H1 (cell line): ENCODE results near the gene ZRANB3. TPM values are rescaled to one million over a fixed set of nuclear protein-coding genes. Genes with fewer than 3 reads are reported as not detected.

ENCODE experiments used
- ATF3 ChIP-seq: IDR thresholded peaks from 2 replicates; pipeline ENCODE4 v1.6.1; 2011; ENCODE audit warnings: low read depth, mild to moderate bottlenecking, low read length; ENCODE audit not compliant: insufficient read depth
- CHD7 ChIP-seq: fragments of 300-600 bp; sonication (generic); IDR thresholded peaks from 2 replicates; pipeline ENCODE4 v1.7.1; 2012; ENCODE audit warnings: low read length, moderate library complexity, mild to moderate bottlenecking, inconsistent platforms; ENCODE audit not compliant: insufficient replicate concordance
- JUN ChIP-seq: IDR thresholded peaks from 2 replicates; pipeline ENCODE4 v1.6.1; 2011; ENCODE audit warnings: low read depth, mild to moderate bottlenecking, improper control_type of control experiment, low read length
- MAFK ChIP-seq: IDR thresholded peaks from 2 replicates; pipeline ENCODE4 v1.6.1; 2012; ENCODE audit warnings: low read depth, mild to moderate bottlenecking, improper control_type of control experiment, low read length
- POU5F1 ChIP-seq: IDR thresholded peaks from 2 replicates; pipeline ENCODE4 v1.6.1; 2011; ENCODE audit warnings: low read depth, mild to moderate bottlenecking, low read length, moderate library complexity
- RNF2 ChIP-seq: fragments of 200-900, 300-1000 bp; sonication (generic); IDR thresholded peaks from 2 replicates; pipeline ENCODE4 v1.7.1; 2016; ENCODE audit warnings: borderline replicate concordance, low read depth, mild to moderate bottlenecking, antibody characterized with exemption, low read length; ENCODE audit not compliant: poor library complexity, severe bottlenecking; ENCODE audit errors: missing control alignments
- SP1 ChIP-seq: IDR thresholded peaks from 2 replicates; pipeline ENCODE4 v1.6.1; 2011; ENCODE audit warnings: low read depth, low read length
- SRF ChIP-seq: IDR thresholded peaks from 2 replicates; pipeline ENCODE4 v1.6.1; 2011; ENCODE audit warnings: mild to moderate bottlenecking, low read depth, low read length, moderate library complexity
- polyA plus RNA-seq, 7 experiments: library from polyadenylated mRNA; depleted of rRNA in 3 of 7; stranded (reverse) in 5 of 7; unstranded in 2 of 7; fragments of >200 nt in 5 of 7; fragments of 200-250 nt in 2 of 7; gene quantifications; 1 replicate in 5 of 7; 2 replicates in 1 of 7; 4 replicates in 1 of 7; pipeline versions ENCODE4 v1.2.1 to v1.2.3, GENCODE V29; 2011 to 2013; ENCODE audit warnings: missing spikeins in 2 of 7, mixed read lengths in 2 of 7
- total RNA-seq: library from RNA; stranded (reverse); fragmentation: NEBNext Ultra II Directional; extraction: Animal tissue kit (Norgen Biotek cat#: 25700); gene quantifications from 2 replicates; pipeline ENCODE4 v1.2.1, GENCODE V29; 2021

ZRANB3 gene
- total and polyA plus RNA-seq, 2 of the 8 experiments (the other 6 are each of a cell fraction or from before 2014, with no cell fraction given): 4.5 to 19.3 TPM

- TF ChIP-seq ATF3 (no peak), POU5F1 (no peak), SRF (no peak), RNF2 (no peak), JUN (no peak), MAFK (no peak), CHD7 (no peak), SP1 (no peak)
These were observed 3.0 kb downstream of the ZRANB3 start (continued) for GRCh38 chr2:135528006-135528405.
